Tibial nerve (tissue), 3 donors: ENCODE results near the gene EID3.

ENCODE experiments used
- POLR2A ChIP-seq, 2 donors: fragments of 450-650 bp; IDR thresholded peaks; one replicate each; pipeline ENCODE4 v1.6.1; 2017; ENCODE audit warnings: antibody characterized with exemption in 2 of 2, mild to moderate bottlenecking in 2 of 2, moderate library complexity in 2 of 2
- TF ChIP-seq, protein P1 (sequence below), 5 experiments: fragments of 200-600 bp in 3 of 5; fragments of 450-650 bp in 2 of 5; sonication (generic) in 3 of 5; IDR thresholded peaks; one replicate each; pipeline ENCODE4 v1.5.1; 2016 to 2019; ENCODE audit warnings: antibody characterized with exemption in 5 of 5, mild to moderate bottlenecking in 3 of 5, moderate library complexity in 2 of 5

DNA sequence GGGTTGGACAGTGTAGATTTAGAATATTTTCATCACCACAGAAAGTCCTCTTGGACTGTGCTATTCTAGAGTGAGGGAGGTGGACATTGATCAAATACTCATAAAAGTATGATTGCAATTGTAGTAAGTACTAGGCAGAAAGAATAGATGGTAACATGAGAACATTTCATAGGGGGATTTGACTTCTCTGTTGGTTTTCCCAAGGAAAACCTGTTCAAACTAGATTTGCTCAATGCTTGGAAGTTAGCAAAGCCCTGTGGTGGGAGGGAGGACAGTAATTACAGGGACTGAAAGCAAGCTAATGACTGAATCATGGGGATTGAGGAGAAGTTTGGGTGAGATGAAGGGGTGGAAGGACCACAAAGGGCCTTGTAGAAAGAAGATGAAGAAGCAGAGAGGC, 24.4 kb upstream of the EID3 start:
- TF ChIP-seq, protein P1, sequence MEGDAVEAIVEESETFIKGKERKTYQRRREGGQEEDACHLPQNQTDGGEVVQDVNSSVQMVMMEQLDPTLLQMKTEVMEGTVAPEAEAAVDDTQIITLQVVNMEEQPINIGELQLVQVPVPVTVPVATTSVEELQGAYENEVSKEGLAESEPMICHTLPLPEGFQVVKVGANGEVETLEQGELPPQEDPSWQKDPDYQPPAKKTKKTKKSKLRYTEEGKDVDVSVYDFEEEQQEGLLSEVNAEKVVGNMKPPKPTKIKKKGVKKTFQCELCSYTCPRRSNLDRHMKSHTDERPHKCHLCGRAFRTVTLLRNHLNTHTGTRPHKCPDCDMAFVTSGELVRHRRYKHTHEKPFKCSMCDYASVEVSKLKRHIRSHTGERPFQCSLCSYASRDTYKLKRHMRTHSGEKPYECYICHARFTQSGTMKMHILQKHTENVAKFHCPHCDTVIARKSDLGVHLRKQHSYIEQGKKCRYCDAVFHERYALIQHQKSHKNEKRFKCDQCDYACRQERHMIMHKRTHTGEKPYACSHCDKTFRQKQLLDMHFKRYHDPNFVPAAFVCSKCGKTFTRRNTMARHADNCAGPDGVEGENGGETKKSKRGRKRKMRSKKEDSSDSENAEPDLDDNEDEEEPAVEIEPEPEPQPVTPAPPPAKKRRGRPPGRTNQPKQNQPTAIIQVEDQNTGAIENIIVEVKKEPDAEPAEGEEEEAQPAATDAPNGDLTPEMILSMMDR (IDR thresholded peaks at IDR 0.05), result no peak
- TF ChIP-seq POLR2A (IDR thresholded peaks at IDR 0.05), result no peak
